OCI-LY3 (cell line): Measurements from ENCODE around the gene TRAPPC12.

Experiments
- EZH2phosphoT487 ChIP-seq: fragments of 200-600 bp; shearing (Covaris generic); IDR thresholded peaks from 2 replicates; pipeline ENCODE4 v1.6.1; 2018; ENCODE audit warnings: antibody characterized with exemption, mixed run types, low read depth
- TF ChIP-seq, protein P1 (sequence below): fragments of 200-600, 300-600 bp; sonication (generic); IDR thresholded peaks from 2 replicates; pipeline ENCODE4 v1.5.1; 2014; ENCODE audit warnings: antibody characterized with exemption, low read length, low read depth

DNA sequence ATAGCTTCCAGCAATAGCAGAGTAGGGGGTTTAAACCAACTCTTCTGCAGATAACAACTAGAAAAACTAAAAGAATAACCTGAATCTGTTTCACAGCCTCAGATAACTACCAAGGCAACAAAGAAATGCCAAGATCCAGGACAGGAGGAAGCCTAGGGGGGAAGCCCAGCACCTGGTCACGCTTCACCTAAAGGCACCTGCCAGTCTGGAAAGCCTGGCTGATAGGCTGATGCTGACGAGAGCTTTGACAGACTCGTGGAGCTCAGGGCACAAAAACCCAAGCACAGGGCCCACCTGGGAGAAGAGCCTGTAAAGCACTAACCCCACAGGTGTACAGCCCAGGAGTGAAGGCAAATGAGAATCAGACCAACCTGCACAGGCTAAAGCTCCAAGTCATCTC, 24.5 kb upstream of the TRAPPC12 start:
- TF ChIP-seq, protein P1, sequence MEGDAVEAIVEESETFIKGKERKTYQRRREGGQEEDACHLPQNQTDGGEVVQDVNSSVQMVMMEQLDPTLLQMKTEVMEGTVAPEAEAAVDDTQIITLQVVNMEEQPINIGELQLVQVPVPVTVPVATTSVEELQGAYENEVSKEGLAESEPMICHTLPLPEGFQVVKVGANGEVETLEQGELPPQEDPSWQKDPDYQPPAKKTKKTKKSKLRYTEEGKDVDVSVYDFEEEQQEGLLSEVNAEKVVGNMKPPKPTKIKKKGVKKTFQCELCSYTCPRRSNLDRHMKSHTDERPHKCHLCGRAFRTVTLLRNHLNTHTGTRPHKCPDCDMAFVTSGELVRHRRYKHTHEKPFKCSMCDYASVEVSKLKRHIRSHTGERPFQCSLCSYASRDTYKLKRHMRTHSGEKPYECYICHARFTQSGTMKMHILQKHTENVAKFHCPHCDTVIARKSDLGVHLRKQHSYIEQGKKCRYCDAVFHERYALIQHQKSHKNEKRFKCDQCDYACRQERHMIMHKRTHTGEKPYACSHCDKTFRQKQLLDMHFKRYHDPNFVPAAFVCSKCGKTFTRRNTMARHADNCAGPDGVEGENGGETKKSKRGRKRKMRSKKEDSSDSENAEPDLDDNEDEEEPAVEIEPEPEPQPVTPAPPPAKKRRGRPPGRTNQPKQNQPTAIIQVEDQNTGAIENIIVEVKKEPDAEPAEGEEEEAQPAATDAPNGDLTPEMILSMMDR = no peak
- no peak for TF ChIP-seq EZH2phosphoT487
